Pancreas (tissue), 10 donors: ENCODE measurements around the gene REV1. TPM values are rescaled to one million over a fixed set of nuclear protein-coding genes. Genes with fewer than 3 reads are reported as not detected.
A peak's percentile ranks its signal among the peaks of the same experiment; 100 is the strongest.

Experiments used
- ATAC-seq, 4 donors: fragments of 200-7000 bp; cut with Tn5 transposase; one replicate each; pipeline versions ENCODE4 v1.8.0 to v1.9.1; 2020; ENCODE audit warnings: mild to moderate bottlenecking in 4 of 4, moderate library complexity in 4 of 4
- DNase-seq, 6 donors: peaks; one replicate each; pipeline ENCODE4 v3.0.0-alpha.2; 2020
- FAIRE-seq: peaks from 2 replicates; lab custom pipeline; 2012; peaks lifted over from hg19 to GRCh38; lab: Jason Lieb, UNC
- H3K27ac ChIP-seq, 4 donors: fragments of 200-600 bp; sonication (generic); 1 replicate in 3 of 4; 2 replicates in 1 of 4; pipeline versions ENCODE4 v1.5.0 to v1.8.0; 2020
- H3K27me3 ChIP-seq, 4 donors: fragments of 200-600 bp; one replicate each; pipeline ENCODE4 v1.8.0; 2021
- H3K36me3 ChIP-seq, 3 donors: fragments of 200-600 bp; sonication (generic) in 1 of 3; one replicate each; pipeline versions ENCODE4 v1.5.0 to v1.8.0; 2020 to 2021
- H3K4me1 ChIP-seq, 3 donors: fragments of 200-600 bp; one replicate each; pipeline ENCODE4 v1.8.0; 2021
- H3K4me3 ChIP-seq, 4 donors: fragments of 200-600 bp; sonication (generic) in 2 of 4; one replicate each; pipeline versions ENCODE4 v1.5.0 to v1.8.0; 2020 to 2021
- H3K9me3 ChIP-seq, 4 donors: fragments of 200-600 bp; one replicate each; pipeline ENCODE4 v1.8.0; 2021
- whole genome bisulfite sequencing, 2 donors: extraction: QIAGEN DNeasy Blood & Tissue Kit; methylation state at CpG; one replicate each; pipeline ENCODE4 v1.1.7; 2013; 5-methylcytosine and 5-hydroxymethylcytosine counted together
- intact Hi-C, 3 donors: fragments of 100-400 bp; cut with DNase I; formaldehyde crosslinking; loops; one replicate each; pipeline versions ENCODE4 v1.11.1 to v1.14.2; 2022
- polyA plus RNA-seq, 2 donors: library from polyadenylated mRNA; stranded (reverse); fragments of 200-250 nt; gene quantifications; one replicate each; pipeline ENCODE4 v1.2.3, GENCODE V29; 2013
- total RNA-seq, 6 donors: library from RNA; stranded (reverse); fragmentation: NEBNext Ultra II Directional in 4 of 6; extraction: Animal tissue kit (Norgen Biotek cat#: 25700) in 4 of 6; gene quantifications; one replicate each; pipeline versions ENCODE4 v1.2.1 to v1.2.4, GENCODE V29; 2021 to 2023
- TF ChIP-seq, protein P1 (sequence below), 4 donors: fragments of 200-600 bp; sonication (generic) in 3 of 4; IDR thresholded peaks; one replicate each; pipeline versions ENCODE4 v1.5.0 to v1.8.0; 2021; ENCODE audit warnings: antibody characterized with exemption in 4 of 4
- donor health status: healthy with polysubstance abuse.
- donor health status: DM: no; HTN: no; CAD: no; lungs with moderate emphysema.
- donor health status: DM: no; HTN: no; CAD: no.
- donor health status: control.
- donor health status: control.
- donor health status: Bipolar disorder and iron deficiency.
- donor health status: DM: yes; HTN: yes; CAD: no.
- donor health status: DM: no; HTN: no; CAD: no.
- donor health status: DM: no; HTN: no; CAD: no.
- donor health status: DM: yes; HTN: yes; CAD: no.

The REV1 gene
- total and polyA plus RNA-seq, 8 donors: 9.3 to 22.6 (median 14.1) TPM

- DNase-seq (no peak), FAIRE-seq (peak; percentile 56), ATAC-seq (no peak)
- Histone ChIP-seq H3K27ac (no peak overlapping the region), H3K27me3 (no peaks in the 10 kb centered on the region), H3K36me3 (peaks cover 0 to 15% (median 9%) of the 10 kb centered on the region in 3 donors), H3K9me3 (no peaks in the 10 kb centered on the region), H3K4me3 (no peak overlapping the region), H3K4me1 (no peaks in the 10 kb centered on the region)
- intact Hi-C loops: no loop called here
- WGBS, 2 donors: 75 to 85% methylated on average over 4 of the region's 4 CpGs
- TF ChIP-seq, protein P1, sequence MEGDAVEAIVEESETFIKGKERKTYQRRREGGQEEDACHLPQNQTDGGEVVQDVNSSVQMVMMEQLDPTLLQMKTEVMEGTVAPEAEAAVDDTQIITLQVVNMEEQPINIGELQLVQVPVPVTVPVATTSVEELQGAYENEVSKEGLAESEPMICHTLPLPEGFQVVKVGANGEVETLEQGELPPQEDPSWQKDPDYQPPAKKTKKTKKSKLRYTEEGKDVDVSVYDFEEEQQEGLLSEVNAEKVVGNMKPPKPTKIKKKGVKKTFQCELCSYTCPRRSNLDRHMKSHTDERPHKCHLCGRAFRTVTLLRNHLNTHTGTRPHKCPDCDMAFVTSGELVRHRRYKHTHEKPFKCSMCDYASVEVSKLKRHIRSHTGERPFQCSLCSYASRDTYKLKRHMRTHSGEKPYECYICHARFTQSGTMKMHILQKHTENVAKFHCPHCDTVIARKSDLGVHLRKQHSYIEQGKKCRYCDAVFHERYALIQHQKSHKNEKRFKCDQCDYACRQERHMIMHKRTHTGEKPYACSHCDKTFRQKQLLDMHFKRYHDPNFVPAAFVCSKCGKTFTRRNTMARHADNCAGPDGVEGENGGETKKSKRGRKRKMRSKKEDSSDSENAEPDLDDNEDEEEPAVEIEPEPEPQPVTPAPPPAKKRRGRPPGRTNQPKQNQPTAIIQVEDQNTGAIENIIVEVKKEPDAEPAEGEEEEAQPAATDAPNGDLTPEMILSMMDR (IDR thresholded peaks at IDR 0.05): no peak
Observed at GRCh38 chr2:99430614-99431291, 59.1 kb downstream of the REV1 start.

DNA sequence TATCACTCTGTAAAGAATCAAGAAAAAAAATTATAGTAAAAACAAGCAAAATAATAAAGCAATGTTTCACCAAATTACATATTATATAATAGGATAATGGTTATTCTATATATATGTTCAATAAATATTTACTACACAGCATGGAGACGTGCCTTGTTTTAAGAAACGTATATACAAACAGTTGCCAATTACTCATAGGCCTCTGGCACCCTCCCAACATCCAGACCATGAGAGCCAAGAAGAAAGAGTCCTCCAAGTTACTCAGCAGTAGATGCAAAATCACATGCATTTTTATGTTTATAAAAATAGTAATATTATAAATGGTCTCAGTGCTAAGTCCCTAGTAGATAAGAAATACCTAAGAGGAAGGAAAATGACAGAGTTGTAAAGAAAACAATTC, 64.8 kb downstream of the REV1 start:
- no peak for ATAC-seq
- Histone ChIP-seq H3K9me3 (no peaks in the 10 kb centered on the region), H3K4me3 (no peak overlapping the region), H3K36me3 (peaks cover 0 to 16% (median 4%) of the 10 kb centered on the region in 3 donors), H3K27ac (no peak overlapping the region), H3K4me1 (no peaks in the 10 kb centered on the region), H3K27me3 (no peaks in the 10 kb centered on the region)
- no peak for FAIRE-seq
- DNase-seq: peak in 1 of 6 donors; percentile 33
- intact Hi-C loops: no loop called here
- 41 to 56% methylated on average over 2 of the region's 2 CpGs for WGBS, 2 donors
- TF ChIP-seq, protein P1 (IDR thresholded peaks at IDR 0.05): no peak

GRCh38 chr2:99424371-99424770, 65.4 kb downstream of the REV1 start:
- Histone ChIP-seq H3K4me3 (no peak overlapping the region), H3K4me1 (no peaks in the 10 kb centered on the region), H3K27me3 (no peaks in the 10 kb centered on the region), H3K9me3 (no peaks in the 10 kb centered on the region), H3K36me3 (peaks cover 0 to 16% (median 4%) of the 10 kb centered on the region in 3 donors), H3K27ac (no peak overlapping the region)
- FAIRE-seq (no peak), ATAC-seq (no peak), DNase-seq (no peak)
- TF ChIP-seq, protein P1 (IDR thresholded peaks at IDR 0.05): no peak
- intact Hi-C loops: no loop called here

GRCh38 chr2:99422599-99422998, 67.2 kb downstream of the REV1 start:
- Histone ChIP-seq H3K27ac (no peak overlapping the region), H3K9me3 (no peaks in the 10 kb centered on the region), H3K4me3 (no peak overlapping the region), H3K4me1 (no peaks in the 10 kb centered on the region), H3K36me3 (peaks cover 0 to 11% (median 0%) of the 10 kb centered on the region in 3 donors), H3K27me3 (no peaks in the 10 kb centered on the region)
- no peak for DNase-seq
- no peak for FAIRE-seq
- ATAC-seq: no peak
- intact Hi-C loops: no loop called here
- TF ChIP-seq, protein P1 (IDR thresholded peaks at IDR 0.05): no peak
- 67 to 72% methylated on average over 3 of the region's 3 CpGs for WGBS, 2 donors

DNA sequence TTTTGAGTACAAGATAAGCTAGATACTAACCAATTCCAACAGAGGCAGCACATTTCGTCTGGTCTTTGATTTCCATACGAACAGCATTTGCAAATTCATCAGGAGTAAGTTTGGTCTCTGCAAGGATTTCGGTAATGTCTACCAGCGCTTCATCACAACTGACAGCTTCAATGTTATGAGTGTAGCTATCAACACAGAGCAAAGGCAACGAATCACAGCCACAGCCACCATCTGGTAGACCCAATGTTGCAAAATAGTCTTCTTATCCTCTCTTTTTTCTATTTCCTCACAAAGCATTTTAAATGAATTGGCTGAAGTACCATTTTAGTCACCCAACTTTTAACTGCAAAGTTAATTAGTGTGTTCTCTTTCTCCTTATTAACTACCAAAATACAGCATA, 68.3 kb downstream of the REV1 start:
- no peaks in the 10 kb centered on the region for H3K9me3 ChIP-seq
- H3K4me3 ChIP-seq: no peak overlapping the region
- WGBS, 2 donors: 94 to 95% methylated on average over 5 of the region's 5 CpGs
- peaks cover 0 to 7% (median 0%) of the 10 kb centered on the region in 3 donors for H3K36me3 ChIP-seq
- TF ChIP-seq, protein P1 (IDR thresholded peaks at IDR 0.05): no peak
- H3K4me1 ChIP-seq: no peaks in the 10 kb centered on the region
- FAIRE-seq (no peak), DNase-seq (no peak), ATAC-seq (no peak)
- H3K27ac ChIP-seq: no peak overlapping the region
- intact Hi-C loops: no loop called here
- no peaks in the 10 kb centered on the region for H3K27me3 ChIP-seq
